ENCODE measurements around the gene ITGAD.

- TF ChIP-seq POLR2A (IDR thresholded peaks at IDR 0.05) (no peak), CTCF (IDR thresholded peaks at IDR 0.05) (no peak)
Observed at GRCh38 chr16:31354394-31355291, 38.5 kb upstream of the ITGAD start, which contains the start of gene ITGAX.

All from breast epithelium (tissue), 3 donors.